Sigmoid colon (tissue), 7 donors: ENCODE measurements around the gene HDGFL2. TPM values are rescaled to one million over a fixed set of nuclear protein-coding genes. Genes with fewer than 3 reads are reported as not detected.

ENCODE experiments used
- DNase-seq: peaks from one replicate; pipeline ENCODE4 v3.0.0-alpha.2; 2019
- H3K27ac ChIP-seq, 4 donors: fragments of 200-600 bp; sonication (generic); one replicate each; pipeline ENCODE4 v1.5.1; 2016 to 2019; ENCODE audit warnings: mild to moderate bottlenecking in 1 of 4
- H3K27me3 ChIP-seq, 3 donors: fragments of 200-600 bp; sonication (generic); one replicate each; pipeline ENCODE4 v1.5.1; 2019; ENCODE audit warnings: mild to moderate bottlenecking in 1 of 3
- H3K36me3 ChIP-seq, 4 donors: fragments of 200-600 bp; sonication (generic); one replicate each; pipeline ENCODE4 v1.5.1; 2016 to 2019
- H3K4me1 ChIP-seq, 4 donors: fragments of 200-600 bp; sonication (generic); one replicate each; pipeline ENCODE4 v1.5.1; 2017 to 2019
- H3K4me3 ChIP-seq, 4 donors: fragments of 200-600 bp; sonication (generic); one replicate each; pipeline ENCODE4 v1.5.1; 2017 to 2019; ENCODE audit warnings: mild to moderate bottlenecking in 2 of 4, moderate library complexity in 1 of 4
- H3K9me3 ChIP-seq, 4 donors: fragments of 200-600 bp in 3 of 4; sonication (generic) in 3 of 4; one replicate each; pipeline versions ENCODE4 v1.5.1 to v1.6.1; 2013 to 2019
- CTCF ChIP-seq, 4 experiments: fragments of 450-650 bp in 3 of 4; fragments of 200-600 bp in 1 of 4; IDR thresholded peaks; one replicate each; pipeline ENCODE4 v1.5.1; 2016 to 2019; ENCODE audit warnings: antibody characterized with exemption in 4 of 4, mild to moderate bottlenecking in 3 of 4, moderate library complexity in 2 of 4
- EP300 ChIP-seq, 4 donors: sonication (generic); formaldehyde crosslinking; IDR thresholded peaks; one replicate each; pipeline ENCODE4 v1.6.1; 2017; ENCODE audit warnings: antibody characterized with exemption in 4 of 4
- POLR2A ChIP-seq, 2 donors: fragments of 450-650 bp; IDR thresholded peaks; one replicate each; pipeline ENCODE4 v1.6.1; 2016; ENCODE audit warnings: antibody characterized with exemption in 2 of 2, mild to moderate bottlenecking in 2 of 2, moderate library complexity in 2 of 2
- POLR2AphosphoS5 ChIP-seq, 4 donors: sonication (generic); formaldehyde crosslinking; IDR thresholded peaks; one replicate each; pipeline ENCODE4 v1.6.1; 2017; ENCODE audit warnings: antibody characterized with exemption in 4 of 4
- WGBS, 2 donors: extraction: QIAGEN DNeasy Blood & Tissue Kit; methylation state at CpG; one replicate each; pipeline ENCODE4 v1.1.7; 2013; 5-methylcytosine and 5-hydroxymethylcytosine counted together
- intact Hi-C: fragments of 100-400 bp; cut with DNase I; formaldehyde crosslinking; loops from one replicate; pipeline ENCODE4 v1.15.1; 2023
- polyA plus RNA-seq, 3 donors: library from polyadenylated mRNA; stranded (reverse); fragments of 200-250 nt; gene quantifications; one replicate each; pipeline ENCODE4 v1.2.3, GENCODE V29; 2013
- total RNA-seq, 4 donors: library from RNA; depleted of rRNA; stranded (reverse); fragments of >200 nt; gene quantifications; one replicate each; pipeline ENCODE4 v1.1.0, GENCODE V29; 2016
- donor health status: healthy with polysubstance abuse.
- donor health status: Bipolar disorder and iron deficiency.
- donor health status: healthy.

HDGFL2 gene
- total and polyA plus RNA-seq, 7 donors: 19.8 to 78.2 (median 39.2) TPM

- intact Hi-C loops: loop anchor here (5.0 kb wide), 1 partner anchor 504 kb away; no protein-coding TSS in a partner anchor
- WGBS, 2 donors: 0% methylated on average over 33 of the region's 33 CpGs
- Histone ChIP-seq H3K9me3 (no peaks in the 10 kb centered on the region), H3K27me3 (no peaks in the 10 kb centered on the region), H3K4me3 (peak overlapping the region; percentile 43 to 100 (median 96)), H3K36me3 (peaks cover 0 to 16% (median 5%) of the 10 kb centered on the region in 4 donors), H3K27ac (peak overlapping the region; percentile 86 to 95 (median 88)), H3K4me1 (peaks cover 0 to 33% (median 27%) of the 10 kb centered on the region in 4 donors)
- TF ChIP-seq POLR2AphosphoS5 (IDR thresholded peaks at IDR 0.05) (peak in 3 of 4 donors; percentile 77 to 80 (median 77)), EP300 (IDR thresholded peaks at IDR 0.05) (no peak), POLR2A (IDR thresholded peaks at IDR 0.05) (peak in 1 of 2 donors; percentile 33), CTCF (IDR thresholded peaks at IDR 0.05) (no peak)
- DNase-seq: peak; percentile 100
These were observed 509 bp upstream of the HDGFL2 start for GRCh38 chr19:4471403-4472173.

- H3K27me3 ChIP-seq: no peaks in the 10 kb centered on the region
- H3K4me3 ChIP-seq: peak overlapping the region; percentile 88 to 100 (median 96)
- H3K27ac ChIP-seq: peak overlapping the region in 3 of 4 donors; percentile 83 to 95 (median 84)
- H3K36me3 ChIP-seq: peaks cover 6 to 31% (median 14%) of the 10 kb centered on the region in 4 donors
- 29 to 32% methylated on average over 25 of the region's 25 CpGs for WGBS, 2 donors
- intact Hi-C loops: loop anchor here (5.0 kb wide), 1 partner anchor 506 kb away; no protein-coding TSS in a partner anchor
- peaks cover 0 to 33% (median 27%) of the 10 kb centered on the region in 4 donors for H3K4me1 ChIP-seq
- no peaks in the 10 kb centered on the region for H3K9me3 ChIP-seq
- no peak for DNase-seq
- TF ChIP-seq POLR2A (IDR thresholded peaks at IDR 0.05): no peak
- TF ChIP-seq EP300 (IDR thresholded peaks at IDR 0.05): no peak
- TF ChIP-seq POLR2AphosphoS5 (IDR thresholded peaks at IDR 0.05): no peak
- TF ChIP-seq CTCF (IDR thresholded peaks at IDR 0.05): no peak
These were observed 1.1 kb downstream of the HDGFL2 start for GRCh38 chr19:4473011-4473762.

- TF ChIP-seq POLR2A (IDR thresholded peaks at IDR 0.05) (no peak), EP300 (IDR thresholded peaks at IDR 0.05) (no peak), POLR2AphosphoS5 (IDR thresholded peaks at IDR 0.05) (no peak), CTCF (IDR thresholded peaks at IDR 0.05) (no peak)
- Histone ChIP-seq H3K4me1 (peaks cover 0 to 33% (median 27%) of the 10 kb centered on the region in 4 donors), H3K27ac (peak overlapping the region; percentile 14 to 95 (median 84)), H3K36me3 (peaks cover 6 to 39% (median 14%) of the 10 kb centered on the region in 4 donors), H3K9me3 (no peaks in the 10 kb centered on the region), H3K27me3 (no peaks in the 10 kb centered on the region), H3K4me3 (peak overlapping the region in 3 of 4 donors; percentile 94 to 100 (median 99))
- DNase-seq: no peak
- 36 to 75% methylated on average over 23 of the region's 23 CpGs for WGBS, 2 donors
- intact Hi-C loops: loop anchor here (5.0 kb wide), 1 partner anchor 507 kb away; no protein-coding TSS in a partner anchor
These were observed 1.8 kb downstream of the HDGFL2 start for GRCh38 chr19:4473763-4474513.

GRCh38 chr19:4474514-4475022 lies 2.5 kb downstream of the HDGFL2 start:
- WGBS, 2 donors: 21 to 69% methylated on average over 13 of the region's 13 CpGs
- TF ChIP-seq POLR2A (IDR thresholded peaks at IDR 0.05): no peak
- H3K36me3 ChIP-seq: peaks cover 6 to 45% (median 17%) of the 10 kb centered on the region in 4 donors
- no peak for DNase-seq
- peak overlapping the region in 3 of 4 donors; percentile 83 to 95 (median 84) for H3K27ac ChIP-seq
- H3K27me3 ChIP-seq: no peaks in the 10 kb centered on the region
- H3K4me1 ChIP-seq: peaks cover 0 to 33% (median 27%) of the 10 kb centered on the region in 4 donors
- no peaks in the 10 kb centered on the region for H3K9me3 ChIP-seq
- H3K4me3 ChIP-seq: peak overlapping the region in 3 of 4 donors; percentile 94 to 100 (median 99)
- intact Hi-C loops: loop anchor here (5.0 kb wide), 1 partner anchor 507 kb away; no protein-coding TSS in a partner anchor
